HG02943 (cell line): ENCODE results near the gene SLC25A13.
A peak's percentile ranks its signal among the peaks of the same experiment; 100 is the strongest.

Experiments used
- ATAC-seq: cut with Tn5 transposase; IDR thresholded peaks from one replicate; pipeline ENCODE4 v1.9.1; 2021; ENCODE audit warnings: mild to moderate bottlenecking, low read depth, moderate library complexity; ENCODE audit not compliant: unreplicated experiment

SLC25A13 gene

DNA sequence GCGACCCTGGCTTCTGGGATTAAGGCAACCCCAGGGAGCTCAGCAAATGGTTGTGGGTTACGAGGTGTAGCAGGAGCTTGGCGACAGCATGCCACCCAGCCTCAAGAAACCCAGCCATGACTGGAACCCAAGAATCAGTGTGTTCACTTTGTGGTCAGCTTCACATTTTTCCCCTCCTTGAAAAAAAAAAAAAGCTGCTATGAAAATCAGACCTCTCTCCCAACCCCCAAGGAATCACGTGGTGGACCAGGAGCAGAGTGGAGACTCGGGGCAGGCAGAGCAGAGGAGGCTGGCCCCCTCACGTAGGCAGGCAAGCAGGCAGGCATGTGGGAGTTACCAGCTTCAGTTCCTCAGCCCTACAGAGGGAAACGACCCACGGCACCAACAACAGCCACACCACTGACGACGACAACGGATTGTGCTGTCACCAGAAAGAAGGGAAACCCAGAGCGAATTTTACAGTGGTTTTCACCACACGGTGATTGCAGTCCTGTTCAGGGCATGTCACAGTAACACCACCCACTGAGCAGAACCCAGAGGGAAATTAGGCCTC, 203.4 kb downstream of the SLC25A13 start:
- no peak for ATAC-seq

DNA sequence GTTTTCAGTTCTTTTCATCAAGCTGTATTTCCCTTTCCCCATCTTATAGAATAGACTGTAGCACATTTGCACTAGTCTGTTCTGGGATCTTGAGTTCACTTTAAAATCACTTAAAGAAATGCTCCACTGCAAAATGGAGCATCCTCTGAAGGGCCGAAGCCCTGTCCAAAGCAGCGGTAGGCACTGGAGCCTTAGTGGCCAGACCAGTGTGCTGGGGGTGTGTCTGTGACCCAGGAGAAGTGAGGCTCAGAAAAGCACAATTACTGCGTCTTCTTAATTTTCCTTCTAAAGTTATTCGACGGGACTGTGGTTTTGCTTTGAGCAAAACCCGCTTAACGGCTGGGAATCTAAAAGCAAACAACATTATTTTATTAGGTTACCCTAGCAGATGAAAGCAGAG, 205.7 kb downstream of the SLC25A13 start:
- ATAC-seq, result no peak

DNA sequence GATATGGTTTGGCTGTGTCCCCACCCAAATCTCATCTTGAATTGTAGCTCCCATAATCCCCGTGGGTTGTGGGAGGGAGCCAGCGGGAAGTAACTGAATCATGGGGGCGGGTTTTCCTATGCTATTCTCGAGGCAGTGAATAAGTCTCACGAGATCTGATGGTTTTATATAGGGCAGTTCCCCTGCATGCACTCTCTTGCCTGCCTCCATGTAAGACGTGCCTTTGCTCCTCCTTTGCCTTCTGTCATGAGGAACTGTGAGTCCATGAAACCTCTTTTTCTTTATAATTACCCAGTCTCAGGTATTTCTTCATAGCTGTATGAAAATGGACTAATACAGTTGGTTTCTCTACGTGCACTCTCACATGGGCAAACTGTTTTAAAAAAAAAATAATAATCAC, 207.7 kb downstream of the SLC25A13 start:
- ATAC-seq, result no peak

- ATAC-seq, result no peak
Measured at GRCh38 chr7:96111405-96111804, 210.5 kb downstream of the SLC25A13 start.

DNA sequence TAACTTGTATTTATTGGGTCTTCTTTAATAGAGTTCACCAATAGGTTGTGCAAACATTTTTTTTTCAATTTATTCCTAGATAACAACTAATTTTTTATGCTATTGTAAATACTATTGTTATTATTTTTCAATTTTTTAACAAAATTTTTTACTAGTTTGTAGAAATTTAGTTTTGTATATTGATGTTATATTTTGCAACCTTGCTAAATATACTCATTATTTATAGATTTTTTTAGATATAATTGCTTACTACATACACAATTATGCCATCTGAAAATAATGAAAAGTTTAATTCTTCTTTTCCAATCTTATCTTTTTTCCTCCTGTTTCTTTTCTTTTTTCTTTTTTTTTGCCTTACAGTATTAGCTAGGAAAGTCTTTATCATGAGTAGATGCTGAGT, 216.9 kb downstream of the SLC25A13 start:
- no peak for ATAC-seq

- no peak for ATAC-seq
Measured at GRCh38 chr7:96102096-96102811, 219.6 kb downstream of the SLC25A13 start.

GRCh38 chr7:96100737-96101136, 221.2 kb downstream of the SLC25A13 start:
- no peak for ATAC-seq

DNA sequence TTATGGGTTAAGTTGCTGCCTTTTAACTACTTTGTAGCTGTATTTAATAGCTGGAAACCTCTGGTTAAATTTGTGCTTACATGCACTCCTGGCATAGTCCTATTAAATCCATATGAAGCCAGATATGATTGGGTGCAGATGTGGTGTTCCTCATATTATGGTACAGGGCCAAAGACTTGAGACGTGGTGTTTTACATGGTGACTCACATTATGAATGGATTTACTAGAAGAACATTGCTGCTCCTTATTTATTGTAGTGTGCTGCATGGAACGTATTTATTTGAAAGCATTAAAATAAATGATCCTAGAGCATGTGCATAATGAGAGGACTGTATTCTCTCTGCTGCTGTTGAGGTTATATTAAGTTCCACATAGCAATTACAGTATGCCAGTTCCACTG, 224.1 kb downstream of the SLC25A13 start:
- ATAC-seq, result no peak

DNA sequence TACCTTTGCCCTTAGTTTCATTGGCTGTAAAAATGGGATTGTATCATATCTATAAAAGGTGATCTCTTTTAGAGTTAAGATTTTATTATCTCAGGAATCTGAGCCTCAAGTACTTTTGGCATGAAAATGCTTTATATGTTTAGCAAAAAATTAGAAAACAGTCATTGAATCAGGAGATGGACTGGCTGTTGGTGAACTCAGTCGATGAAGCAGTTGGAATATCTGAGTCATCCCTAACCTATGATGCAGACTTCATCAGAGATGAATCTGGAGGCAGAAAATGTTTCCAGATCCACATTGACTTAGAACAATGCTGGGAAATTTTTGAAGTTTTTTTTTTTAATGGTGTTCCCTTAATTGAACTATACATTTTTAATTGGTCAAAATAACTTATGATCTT, 228.5 kb downstream of the SLC25A13 start:
- no peak for ATAC-seq

GRCh38 chr7:96090756-96091155, 231.1 kb downstream of the SLC25A13 start:
- no peak for ATAC-seq

GRCh38 chr7:96089511-96089910, 232.4 kb downstream of the SLC25A13 start:
- ATAC-seq, result no peak

DNA sequence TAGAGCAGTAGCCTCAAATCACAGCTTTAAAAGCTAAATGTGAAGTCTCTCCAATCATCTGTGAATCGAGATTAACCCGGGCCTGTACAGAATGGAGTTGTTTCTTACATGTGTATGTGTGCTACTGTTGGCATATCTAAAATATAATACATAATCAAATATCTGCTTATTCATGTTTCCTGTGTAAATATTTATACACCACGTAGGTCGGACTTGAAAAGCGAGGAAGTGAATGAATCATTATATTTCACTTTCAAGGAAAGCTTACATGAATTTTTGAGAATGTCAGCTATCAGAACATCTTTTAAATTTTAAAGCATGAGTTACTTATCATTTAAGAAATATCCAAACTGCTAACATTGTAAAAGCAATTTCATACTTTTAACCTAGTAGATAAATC, 233.3 kb downstream of the SLC25A13 start:
- no peak for ATAC-seq

- ATAC-seq, result no peak
Measured at GRCh38 chr7:96085953-96086352, 235.9 kb downstream of the SLC25A13 start.

GRCh38 chr7:96084881-96085553, 236.9 kb downstream of the SLC25A13 start:
- no peak for ATAC-seq

GRCh38 chr7:96080027-96080426, 241.9 kb downstream of the SLC25A13 start:
- ATAC-seq, result no peak

- no peak for ATAC-seq
Measured at GRCh38 chr7:96076350-96076707, 245.6 kb downstream of the SLC25A13 start.

DNA sequence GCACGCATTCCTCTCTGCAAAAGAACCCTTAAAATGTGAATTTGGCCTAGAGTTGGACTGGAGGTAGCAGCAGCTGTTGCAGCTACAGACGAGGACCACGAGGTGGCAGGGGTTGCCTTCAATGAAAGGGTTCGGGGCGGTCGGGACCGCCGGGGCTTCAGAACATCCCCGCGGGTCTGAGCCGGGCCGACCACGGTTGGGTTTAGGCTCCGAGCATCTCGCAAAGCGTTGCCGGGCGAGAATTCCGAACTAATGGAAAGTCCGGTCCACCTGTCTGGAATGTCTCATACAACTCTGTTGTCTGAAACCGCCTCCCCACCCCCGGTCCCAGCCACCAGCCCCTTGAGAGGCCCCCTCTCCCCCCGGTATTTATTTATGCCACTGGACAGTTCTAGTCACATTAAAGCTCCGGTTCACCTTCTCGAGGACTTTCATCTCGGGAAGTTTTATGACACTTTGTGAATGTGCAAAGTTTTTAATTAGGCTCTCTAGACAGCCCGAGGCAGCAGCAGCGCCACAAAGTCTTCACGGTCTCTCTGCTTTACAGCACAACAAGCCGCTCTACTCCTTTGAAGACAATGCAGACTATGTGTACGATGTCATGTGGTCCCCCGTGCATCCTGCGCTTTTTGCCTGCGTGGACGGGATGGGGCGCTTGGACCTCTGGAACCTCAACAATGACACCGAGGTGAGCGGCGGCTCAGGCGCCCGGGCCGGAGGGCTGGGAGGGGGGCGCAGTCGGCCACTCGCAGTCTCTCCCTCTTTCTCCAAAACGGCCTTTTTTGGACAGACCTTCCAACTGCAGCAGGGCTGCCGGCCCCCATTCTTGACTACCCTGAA, 246.2 kb downstream of the SLC25A13 start:
- ATAC-seq, result peak; percentile 84

DNA sequence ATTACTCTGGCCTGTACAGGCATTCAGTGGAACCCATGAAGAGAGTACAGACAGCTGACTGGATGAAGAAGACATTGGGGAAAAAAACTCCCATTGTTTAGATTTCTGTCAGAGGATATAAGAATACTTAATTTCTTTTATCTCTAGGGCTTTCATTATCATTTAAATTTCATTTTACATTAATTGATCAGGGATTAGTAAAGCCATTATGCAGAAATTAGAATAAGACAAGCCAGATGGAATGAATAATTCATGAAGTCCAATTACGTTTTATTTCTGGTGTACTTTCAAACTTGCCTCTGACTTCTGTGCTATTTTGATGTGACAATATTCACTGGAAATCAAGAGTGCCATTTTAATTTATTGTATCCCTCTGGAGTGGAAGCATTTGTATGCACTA, 247.0 kb downstream of the SLC25A13 start:
- ATAC-seq, result no peak
